Measurements from ENCODE around the gene CFH.
"Not testable (repeated sequence)": the region's sequence is repeated elsewhere in the genome, so short reads cannot be mapped to it uniquely, and the experiment has no call there.

CFH gene

DNA sequence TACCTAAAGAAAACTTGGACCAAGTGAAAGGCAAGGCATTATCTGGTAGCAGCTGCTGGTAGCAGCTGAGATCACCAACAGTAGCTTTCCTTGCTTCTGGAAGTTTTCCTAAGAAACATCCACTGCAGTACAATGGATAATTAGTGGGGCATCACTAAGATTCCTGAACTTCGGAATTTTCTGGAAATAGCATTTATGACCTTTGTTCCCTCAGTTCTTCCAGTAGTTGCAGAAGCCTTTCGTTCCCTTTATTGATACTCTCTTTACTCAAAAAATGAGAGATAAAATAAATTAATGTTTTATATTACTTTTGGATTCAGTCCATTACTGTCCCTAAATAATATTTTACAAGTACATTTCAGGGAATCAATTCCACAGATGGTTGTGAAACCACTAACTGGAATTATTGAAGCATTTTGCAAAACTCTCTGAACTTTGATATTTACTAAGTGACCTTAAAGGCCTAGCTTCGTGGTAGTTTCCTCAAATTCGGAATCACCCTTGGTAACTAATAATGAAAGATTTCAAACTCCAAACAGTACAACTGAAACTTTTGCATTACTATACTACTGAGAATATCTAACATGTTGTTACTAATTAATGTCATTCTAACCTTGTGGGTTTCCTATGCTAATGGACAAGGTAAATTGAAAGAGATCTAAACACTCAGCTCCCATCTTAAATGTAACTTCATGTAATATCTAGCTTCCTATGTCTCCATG is 113.3 kb downstream of the CFH start:
- not testable (repeated sequence) for DNase-seq (ENCODE audit: low read depth in 2 of 2)

DNA sequence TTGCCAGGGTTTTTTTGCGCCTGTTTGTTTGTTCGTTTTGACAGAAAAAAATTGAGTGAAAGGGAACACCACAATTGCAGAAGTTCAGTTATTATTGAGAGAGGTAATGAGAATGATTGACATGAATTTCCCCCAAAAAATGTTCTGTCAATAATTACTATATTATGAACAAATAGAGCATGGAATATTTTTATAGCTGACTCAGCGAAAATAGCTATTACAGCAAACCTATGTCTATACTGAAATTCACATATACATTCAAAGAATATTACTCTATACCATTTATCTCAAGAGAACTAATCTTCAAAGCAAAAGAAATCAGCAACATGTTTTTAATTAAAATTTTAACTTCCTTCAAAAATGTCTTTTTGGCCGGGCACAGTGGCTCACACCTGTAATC is 118.0 kb downstream of the CFH start:
- DNase-seq (ENCODE audit: low read depth in 2 of 2): not testable (repeated sequence)

DNA sequence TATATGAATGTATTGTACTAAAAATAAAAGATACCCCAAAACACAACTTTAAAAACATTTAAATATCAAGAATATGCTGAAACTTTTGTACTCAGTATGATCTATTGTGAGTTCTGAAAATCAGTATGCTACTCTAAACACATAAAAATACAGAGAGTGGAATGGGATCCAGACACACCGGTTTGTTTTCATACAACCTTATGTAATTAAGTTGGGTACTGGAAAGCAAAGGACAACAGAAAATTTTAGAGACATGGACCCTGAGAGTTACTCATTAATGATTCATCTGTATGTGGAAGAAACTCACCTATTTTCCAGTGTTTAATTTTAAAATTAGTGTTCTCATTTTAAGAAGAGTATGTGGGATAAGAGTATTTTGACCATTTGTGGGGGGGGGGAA is 121.9 kb downstream of the CFH start:
- DNase-seq (ENCODE audit: low read depth in 2 of 2): no peak

DNA sequence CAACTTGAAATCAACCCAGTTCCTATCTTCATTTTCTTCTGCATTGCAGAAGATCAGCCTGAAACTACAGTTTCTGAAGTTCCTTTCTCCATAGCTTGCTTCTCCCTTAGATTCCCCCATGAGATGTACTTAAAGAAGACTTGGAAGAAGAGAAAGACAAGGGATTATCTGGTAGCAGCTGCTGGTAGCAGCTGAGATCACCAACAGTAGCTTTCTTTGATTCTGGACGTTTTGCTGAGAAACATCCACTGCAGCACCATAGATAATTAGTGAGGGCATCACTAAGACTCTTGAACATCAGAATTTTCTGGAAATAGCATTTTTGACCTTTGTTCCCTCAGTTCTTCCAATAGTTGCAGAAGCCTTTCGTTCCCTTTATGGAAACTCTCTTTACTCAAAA is 122.3 kb downstream of the CFH start:
- DNase-seq (ENCODE audit: low read depth in 2 of 2): no peak

DNA sequence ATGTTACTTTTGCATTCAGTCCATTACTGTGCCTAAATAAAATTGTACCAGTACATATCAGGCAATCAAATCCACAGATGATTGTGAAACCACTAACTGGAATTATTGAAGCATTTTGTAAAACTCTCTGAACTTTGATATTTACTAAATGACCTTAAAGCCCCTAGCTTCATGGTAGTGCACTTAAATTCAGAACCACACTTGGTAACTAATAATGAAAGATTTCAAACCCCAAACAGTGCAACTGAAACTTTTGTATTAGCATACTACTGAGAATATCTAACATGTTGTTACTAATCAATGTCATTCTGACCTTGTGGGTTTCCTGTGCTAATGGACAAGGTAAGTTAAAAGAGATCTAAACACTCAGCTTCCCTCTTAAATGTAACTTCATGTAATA is 122.8 kb downstream of the CFH start, which contains the start of gene CFHR3:
Gene CFHR3, plus strand, starts transcription at position 238 of the 400 bp plus-strand sequence. Its CDS starts 47 bp downstream, at position 285.
- no peak for DNase-seq (ENCODE audit: low read depth in 2 of 2)

DNA sequence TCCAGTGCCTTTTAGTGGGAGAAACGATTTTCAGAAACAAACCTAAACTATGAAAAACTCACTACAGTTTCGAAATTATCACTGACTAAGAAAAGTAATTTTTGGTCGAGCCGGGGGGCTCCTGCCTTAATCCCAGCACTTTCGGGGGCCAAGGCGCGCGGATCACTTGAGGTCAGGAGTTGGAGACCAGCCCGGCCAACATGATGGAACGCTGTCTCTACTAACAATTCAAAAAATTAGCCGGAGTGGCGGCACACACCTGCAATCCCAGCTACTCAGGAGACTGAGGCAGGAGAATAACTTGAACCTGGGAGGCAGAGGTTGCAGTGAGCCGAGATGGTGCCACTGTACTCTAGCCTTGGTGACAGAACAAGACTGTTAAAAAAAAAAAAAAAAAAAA is 125.8 kb downstream of the CFH start:
- no peak for DNase-seq (ENCODE audit: low read depth in 2 of 2)

DNA sequence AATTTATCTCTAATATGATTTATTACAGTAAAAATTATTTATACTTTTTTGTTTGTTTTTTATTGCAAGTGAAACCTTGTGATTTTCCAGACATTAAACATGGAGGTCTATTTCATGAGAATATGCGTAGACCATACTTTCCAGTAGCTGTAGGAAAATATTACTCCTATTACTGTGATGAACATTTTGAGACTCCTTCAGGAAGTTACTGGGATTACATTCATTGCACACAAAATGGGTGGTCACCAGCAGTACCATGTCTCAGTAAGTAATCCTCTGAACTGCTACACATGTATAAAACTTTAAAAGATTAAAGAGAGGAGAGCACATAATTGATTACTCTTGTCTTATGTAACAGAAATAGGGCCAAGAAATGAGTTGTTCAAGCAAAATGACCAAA is 127.2 kb downstream of the CFH start:
- DNase-seq (ENCODE audit: low read depth in 2 of 2): no peak

DNA sequence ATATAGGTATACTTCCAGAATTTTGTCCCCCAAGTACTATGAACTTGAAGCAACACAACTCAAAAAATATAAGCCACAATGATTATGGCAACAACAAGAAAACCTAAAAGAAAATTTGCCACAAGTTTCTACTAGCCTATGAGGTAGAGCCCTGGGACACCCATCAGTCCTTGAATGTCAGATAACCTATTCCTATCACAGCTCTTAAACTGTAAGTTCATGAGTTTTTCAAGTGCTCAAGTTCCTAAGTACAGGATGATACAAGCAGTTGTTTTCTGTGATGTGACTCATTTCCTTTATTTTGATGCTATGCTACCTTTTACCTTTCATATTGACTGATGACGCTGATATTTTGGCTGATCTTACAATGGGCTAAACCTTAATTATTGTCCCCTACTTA is 139.4 kb downstream of the CFH start:
- DNase-seq (ENCODE audit: low read depth in 2 of 2): not testable (repeated sequence)

DNA sequence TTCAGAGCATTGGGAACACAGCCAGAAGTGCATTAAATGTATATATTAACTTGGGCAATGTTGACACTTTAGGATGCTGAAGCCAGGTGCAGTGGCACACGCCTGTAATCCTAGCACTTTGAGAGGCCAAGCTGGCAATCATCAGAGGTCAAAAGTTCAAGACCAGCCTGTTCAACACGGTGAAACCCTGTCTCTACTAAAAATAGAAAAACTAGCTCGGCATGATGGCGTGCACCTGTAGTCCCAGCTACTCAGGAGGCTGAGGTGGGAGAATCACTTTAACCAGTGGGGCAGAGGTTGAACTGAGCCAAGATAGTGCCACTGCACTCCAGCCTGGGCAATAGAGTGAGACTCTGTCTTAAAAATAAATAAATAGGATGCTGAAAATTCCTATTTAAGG is 142.3 kb downstream of the CFH start:
- DNase-seq (ENCODE audit: low read depth in 2 of 2): not testable (repeated sequence)

Measured in activated CD8-positive, alpha-beta memory T cell treated with anti-CD3 and anti-CD28 coated beads for 4 hours (primary cell).